Smooth muscle cell (in vitro differentiated cells): ENCODE results near the gene SIAH3. TPM values are rescaled to one million over a fixed set of nuclear protein-coding genes. Genes with fewer than 3 reads are reported as not detected.

Experiments used
- DNase-seq: peaks from one replicate; lab custom pipeline; 2025; ENCODE audit not compliant: unreplicated experiment; lab: John Stamatoyannopoulos, UW
- H2AFZ ChIP-seq: fragments of 200-600 bp; sonication (generic); 2 replicates; pipeline ENCODE4 v1.6.0; 2016; ENCODE audit warnings: antibody characterized with exemption, low read depth, mild to moderate bottlenecking
- H3F3A ChIP-seq: fragments of 200-600 bp; sonication (generic); 2 replicates; pipeline ENCODE4 v1.6.0; 2017; ENCODE audit warnings: antibody characterized with exemption, low read depth
- H3K27ac ChIP-seq: fragments of 200-600 bp; sonication (generic); 2 replicates; pipeline ENCODE4 v1.5.1; 2016; ENCODE audit warnings: low read depth, mild to moderate bottlenecking
- H3K27me3 ChIP-seq: fragments of 200-600 bp; sonication (generic); 2 replicates; pipeline ENCODE4 v1.6.1; 2016; ENCODE audit warnings: low read depth, mild to moderate bottlenecking
- H3K36me3 ChIP-seq: fragments of 200-600 bp; sonication (generic); 2 replicates; pipeline ENCODE4 v1.5.1; 2016; ENCODE audit warnings: low read depth
- H3K4me1 ChIP-seq: fragments of 200-600 bp; sonication (generic); 2 replicates; pipeline ENCODE4 v1.5.1; 2016; ENCODE audit warnings: low read depth
- H3K4me2 ChIP-seq: fragments of 200-600 bp; sonication (generic); 2 replicates; pipeline ENCODE4 v1.6.0; 2016; ENCODE audit warnings: mild to moderate bottlenecking
- H3K4me3 ChIP-seq: fragments of 200-600 bp; sonication (generic); 2 replicates; pipeline ENCODE4 v1.5.1; 2016; ENCODE audit warnings: mild to moderate bottlenecking
- H3K79me2 ChIP-seq: fragments of 200-600 bp; sonication (generic); 2 replicates; pipeline ENCODE4 v1.6.0; 2016; ENCODE audit warnings: low read depth, mild to moderate bottlenecking
- H3K9ac ChIP-seq: fragments of 200-600 bp; sonication (generic); 2 replicates; pipeline ENCODE4 v1.6.0; 2016; ENCODE audit warnings: low read depth
- H3K9me3 ChIP-seq: fragments of 200-600 bp; sonication (generic); replicated peaks from 2 replicates; pipeline ENCODE4 v1.5.1; 2016; ENCODE audit warnings: low read depth
- H4K20me1 ChIP-seq: fragments of 200-600 bp; sonication (generic); 2 replicates; pipeline ENCODE4 v1.6.0; 2016; ENCODE audit warnings: low read depth
- CTCF ChIP-seq: fragments of 200-600 bp; sonication (generic); IDR thresholded peaks from 2 replicates; pipeline ENCODE4 v1.5.1; 2017; ENCODE audit warnings: borderline replicate concordance, mild to moderate bottlenecking, antibody characterized with exemption; ENCODE audit not compliant: insufficient read depth, poor library complexity, severe bottlenecking
- WGBS: methylation state at CpG from one replicate; pipeline ENCODE4 v1.1.7; 2016; ENCODE audit warnings: low lambda C conversion rate; 5-methylcytosine and 5-hydroxymethylcytosine counted together
- polyA plus RNA-seq: library from polyadenylated mRNA; unstranded; fragments of >200 nt; fragmentation: Nextera tagmentation; extraction: Ambion mirVana; gene quantifications from 2 replicates; pipeline ENCODE4 v1.2.1, GENCODE V29; 2016
- total RNA-seq: library from RNA; depleted of rRNA; stranded (reverse); fragments of >200 nt; gene quantifications from 2 replicates; pipeline ENCODE4 v1.2.3, GENCODE V29; 2014

SIAH3 gene
- total and polyA plus RNA-seq, 2 experiments from 2014 or later = not detected

GRCh38 chr13:45775401-45775963 is 76.1 kb downstream of the SIAH3 start:
- Histone ChIP-seq H3F3A (no peaks in the 10 kb centered on the region), H3K36me3 (no peaks in the 10 kb centered on the region), H3K4me3 (no peak overlapping the region), H3K27me3 (peaks cover 63% of the 10 kb centered on the region), H2AFZ (no peak overlapping the region), H3K9ac (no peak overlapping the region), H3K79me2 (no peaks in the 10 kb centered on the region), H3K9me3 (no peaks in the 10 kb centered on the region), H3K4me1 (peaks cover 8% of the 10 kb centered on the region), H3K27ac (no peak overlapping the region), H4K20me1 (no peaks in the 10 kb centered on the region), H3K4me2 (no peak overlapping the region)
- no peak for TF ChIP-seq CTCF
- no peak for DNase-seq
- 73% methylated on average over 3 of the region's 3 CpGs for WGBS

- Histone ChIP-seq H3K36me3 (no peaks in the 10 kb centered on the region), H3K9ac (no peak overlapping the region), H3K27ac (no peak overlapping the region), H3F3A (no peaks in the 10 kb centered on the region), H3K9me3 (no peaks in the 10 kb centered on the region), H2AFZ (no peak overlapping the region), H3K79me2 (no peaks in the 10 kb centered on the region), H3K27me3 (peaks cover 72% of the 10 kb centered on the region), H4K20me1 (no peaks in the 10 kb centered on the region), H3K4me2 (no peak overlapping the region), H3K4me1 (peaks cover 15% of the 10 kb centered on the region), H3K4me3 (no peak overlapping the region)
- no peak for TF ChIP-seq CTCF
- no peak for DNase-seq
- 98% methylated on average over 3 of the region's 3 CpGs for WGBS
These were observed 77.6 kb downstream of the SIAH3 start for GRCh38 chr13:45773944-45774343.

- Histone ChIP-seq H2AFZ (no peak overlapping the region), H4K20me1 (no peaks in the 10 kb centered on the region), H3K27ac (no peak overlapping the region), H3K9ac (no peak overlapping the region), H3F3A (no peaks in the 10 kb centered on the region), H3K9me3 (no peaks in the 10 kb centered on the region), H3K36me3 (no peaks in the 10 kb centered on the region), H3K79me2 (no peaks in the 10 kb centered on the region), H3K27me3 (peaks cover 76% of the 10 kb centered on the region), H3K4me2 (peak overlapping the region; percentile 13), H3K4me1 (peaks cover 22% of the 10 kb centered on the region), H3K4me3 (no peak overlapping the region)
- TF ChIP-seq CTCF = no peak
- 56% methylated on average over 2 of the region's 2 CpGs for WGBS
- DNase-seq = no peak
These were observed 78.3 kb downstream of the SIAH3 start for GRCh38 chr13:45773236-45773635.

GRCh38 chr13:45770886-45771285 is 80.7 kb downstream of the SIAH3 start:
- peaks cover 21% of the 10 kb centered on the region for H3K4me1 ChIP-seq
- no peak overlapping the region for H3K4me2 ChIP-seq
- no peaks in the 10 kb centered on the region for H3K79me2 ChIP-seq
- DNase-seq = no peak
- H3K36me3 ChIP-seq = no peaks in the 10 kb centered on the region
- H2AFZ ChIP-seq = no peak overlapping the region
- peaks cover 76% of the 10 kb centered on the region for H3K27me3 ChIP-seq
- H3K9ac ChIP-seq = no peak overlapping the region
- WGBS = 97% methylated on average over 2 of the region's 2 CpGs
- H3F3A ChIP-seq = no peaks in the 10 kb centered on the region
- H3K9me3 ChIP-seq = no peaks in the 10 kb centered on the region
- no peak overlapping the region for H3K27ac ChIP-seq
- no peak for TF ChIP-seq CTCF
- no peaks in the 10 kb centered on the region for H4K20me1 ChIP-seq
- no peak overlapping the region for H3K4me3 ChIP-seq
